ENCODE measurements around the gene ZBED5. TPM values are rescaled to one million over a fixed set of nuclear protein-coding genes. Genes with fewer than 3 reads are reported as not detected.

ZBED5 gene
- total and polyA plus RNA-seq, 9 of the 15 experiments (the other 6 are each of a cell fraction or from before 2014, with no cell fraction given), result 12.4 to 70.7 (median 26.8) TPM

- TF ChIP-seq FOXA3 (CRISPR knock-in tag; conservative IDR thresholded peaks at IDR 0.05 in 1 of 2, IDR thresholded peaks at IDR 0.05 in 1 of 2) (no peak), HDAC2 (IDR thresholded peaks at IDR 0.05) (no peak), GTF3C2 (IDR thresholded peaks at IDR 0.05; ENCODE audit: borderline replicate concordance, extremely low read depth, insufficient read length) (no peak), FOS (IDR thresholded peaks at IDR 0.05; ENCODE audit: extremely low read depth, insufficient read length) (no peak), KAT7 (CRISPR knock-in tag; IDR thresholded peaks at IDR 0.05; ENCODE audit: borderline replicate concordance) (no peak), ELF2 (CRISPR knock-in tag; IDR thresholded peaks at IDR 0.05) (no peak), TRIM28 (IDR thresholded peaks at IDR 0.05) (no peak), ELF1 (tag; IDR thresholded peaks at IDR 0.05) (no peak), ZFX (CRISPR knock-in tag; IDR thresholded peaks at IDR 0.05) (no peak), POLR3A (IDR thresholded peaks at IDR 0.05; ENCODE audit: borderline replicate concordance, extremely low read depth, insufficient read depth, insufficient read length) (no peak), ARID1B (IDR thresholded peaks at IDR 0.05) (no peak), ADNP (tag; IDR thresholded peaks at IDR 0.05) (no peak), MYBL2 (IDR thresholded peaks at IDR 0.05; ENCODE audit: low read depth) (no peak), MYBL2 (CRISPR knock-in tag; IDR thresholded peaks at IDR 0.05; ENCODE audit: borderline replicate concordance) (no peak), NFE2 (IDR thresholded peaks at IDR 0.05; ENCODE audit: low read depth) (no peak), ZNF444 (CRISPR knock-in tag; IDR thresholded peaks at IDR 0.05) (no peak), ILF3 (IDR thresholded peaks at IDR 0.05; ENCODE audit: borderline replicate concordance) (no peak), POU5F1 (IDR thresholded peaks at IDR 0.05; ENCODE audit: borderline replicate concordance, low read depth, low read length, partially characterized antibody) (no peak)
- TF ChIP-seq, protein P1, sequence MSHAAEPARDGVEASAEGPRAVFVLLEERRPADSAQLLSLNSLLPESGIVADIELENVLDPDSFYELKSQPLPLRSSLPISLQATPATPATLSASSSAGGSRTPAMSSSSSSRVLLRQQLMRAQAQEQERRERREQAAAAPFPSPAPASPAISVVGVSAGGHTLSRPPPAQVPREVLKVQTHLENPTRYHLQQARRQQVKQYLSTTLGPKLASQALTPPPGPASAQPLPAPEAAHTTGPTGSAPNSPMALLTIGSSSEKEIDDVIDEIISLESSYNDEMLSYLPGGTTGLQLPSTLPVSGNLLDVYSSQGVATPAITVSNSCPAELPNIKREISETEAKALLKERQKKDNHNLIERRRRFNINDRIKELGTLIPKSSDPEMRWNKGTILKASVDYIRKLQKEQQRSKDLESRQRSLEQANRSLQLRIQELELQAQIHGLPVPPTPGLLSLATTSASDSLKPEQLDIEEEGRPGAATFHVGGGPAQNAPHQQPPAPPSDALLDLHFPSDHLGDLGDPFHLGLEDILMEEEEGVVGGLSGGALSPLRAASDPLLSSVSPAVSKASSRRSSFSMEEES (CRISPR knock-in tag; IDR thresholded peaks at IDR 0.05), result 0 out of 2 replicates have a peak, but pooled peaks have one; percentile 1
- TF ChIP-seq, protein P2, sequence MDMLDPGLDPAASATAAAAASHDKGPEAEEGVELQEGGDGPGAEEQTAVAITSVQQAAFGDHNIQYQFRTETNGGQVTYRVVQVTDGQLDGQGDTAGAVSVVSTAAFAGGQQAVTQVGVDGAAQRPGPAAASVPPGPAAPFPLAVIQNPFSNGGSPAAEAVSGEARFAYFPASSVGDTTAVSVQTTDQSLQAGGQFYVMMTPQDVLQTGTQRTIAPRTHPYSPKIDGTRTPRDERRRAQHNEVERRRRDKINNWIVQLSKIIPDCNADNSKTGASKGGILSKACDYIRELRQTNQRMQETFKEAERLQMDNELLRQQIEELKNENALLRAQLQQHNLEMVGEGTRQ (CRISPR knock-in tag; IDR thresholded peaks at IDR 0.05), result no peak
- TF ChIP-seq, protein P3, sequence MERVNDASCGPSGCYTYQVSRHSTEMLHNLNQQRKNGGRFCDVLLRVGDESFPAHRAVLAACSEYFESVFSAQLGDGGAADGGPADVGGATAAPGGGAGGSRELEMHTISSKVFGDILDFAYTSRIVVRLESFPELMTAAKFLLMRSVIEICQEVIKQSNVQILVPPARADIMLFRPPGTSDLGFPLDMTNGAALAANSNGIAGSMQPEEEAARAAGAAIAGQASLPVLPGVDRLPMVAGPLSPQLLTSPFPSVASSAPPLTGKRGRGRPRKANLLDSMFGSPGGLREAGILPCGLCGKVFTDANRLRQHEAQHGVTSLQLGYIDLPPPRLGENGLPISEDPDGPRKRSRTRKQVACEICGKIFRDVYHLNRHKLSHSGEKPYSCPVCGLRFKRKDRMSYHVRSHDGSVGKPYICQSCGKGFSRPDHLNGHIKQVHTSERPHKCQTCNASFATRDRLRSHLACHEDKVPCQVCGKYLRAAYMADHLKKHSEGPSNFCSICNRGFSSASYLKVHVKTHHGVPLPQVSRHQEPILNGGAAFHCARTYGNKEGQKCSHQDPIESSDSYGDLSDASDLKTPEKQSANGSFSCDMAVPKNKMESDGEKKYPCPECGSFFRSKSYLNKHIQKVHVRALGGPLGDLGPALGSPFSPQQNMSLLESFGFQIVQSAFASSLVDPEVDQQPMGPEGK (CRISPR knock-in tag; IDR thresholded peaks at IDR 0.05; ENCODE audit: borderline replicate concordance), result no peak
These were observed 50.2 kb downstream of the ZBED5 start (continued) for GRCh38 chr11:10807493-10808234.
